ENCODE measurements around the gene PKP3. TPM values are rescaled to one million over a fixed set of nuclear protein-coding genes. Genes with fewer than 3 reads are reported as not detected.

The PKP3 gene
- polyA plus RNA-seq, 2 of the 4 experiments (the other 2 are of a cell fraction) = 12.1 to 25.9 TPM

GRCh38 chr11:394034-394857, at the start of gene PKP3 (continued):
- TF ChIP-seq PBX3 (IDR thresholded peaks at IDR 0.05) (no peak), CEBPB (IDR thresholded peaks at IDR 0.05) (no peak), MAZ (IDR thresholded peaks at IDR 0.05; ENCODE audit: borderline replicate concordance, low read depth, low read length) (no peak), EHMT2 (IDR thresholded peaks at IDR 0.05; ENCODE audit: low read depth) (no peak), KDM1A (IDR thresholded peaks at IDR 0.05; ENCODE audit: low read depth) (no peak), ZFP36 (IDR thresholded peaks at IDR 0.05; ENCODE audit: borderline replicate concordance, partially characterized antibody) (no peak), EP300 (IDR thresholded peaks at IDR 0.05) (no peak), NR3C1 (IDR thresholded peaks at IDR 0.05) (no peak), SREBF2 (IDR thresholded peaks at IDR 0.05) (no peak), MAFK (IDR thresholded peaks at IDR 0.05; ENCODE audit: partially characterized antibody) (no peak), ESRRA (IDR thresholded peaks at IDR 0.05; ENCODE audit: borderline replicate concordance, low read length) (no peak), FOSL2 (IDR thresholded peaks at IDR 0.05) (peak; percentile 64), FOSL2 (CRISPR knock-in tag; IDR thresholded peaks at IDR 0.05) (peak; percentile 91), FOSB (CRISPR knock-in tag; IDR thresholded peaks at IDR 0.05) (no peak), CHD4 (IDR thresholded peaks at IDR 0.05; ENCODE audit: borderline replicate concordance) (no peak), NPAS2 (CRISPR knock-in tag; IDR thresholded peaks at IDR 0.05; ENCODE audit: borderline replicate concordance) (no peak), HMGXB4 (CRISPR knock-in tag; IDR thresholded peaks at IDR 0.05; ENCODE audit: borderline replicate concordance) (no peak), BHLHE40 (IDR thresholded peaks at IDR 0.05; ENCODE audit: low read depth, low read length) (no peak), PHF8 (IDR thresholded peaks at IDR 0.05; ENCODE audit: borderline replicate concordance, low read depth) (no peak), HOXA7 (CRISPR knock-in tag; IDR thresholded peaks at IDR 0.05) (no peak), TFCP2L1 (CRISPR knock-in tag; IDR thresholded peaks at IDR 0.05) (no peak), MYC (IDR thresholded peaks at IDR 0.05; ENCODE audit: borderline replicate concordance, low read length) (peak; percentile 58; the same call in 1 of the 2 replicates), TP53 (CRISPR knock-in tag; IDR thresholded peaks at IDR 0.05) (no peak), HDAC2 (IDR thresholded peaks at IDR 0.05) (no peak)
- TF ChIP-seq, protein P1, sequence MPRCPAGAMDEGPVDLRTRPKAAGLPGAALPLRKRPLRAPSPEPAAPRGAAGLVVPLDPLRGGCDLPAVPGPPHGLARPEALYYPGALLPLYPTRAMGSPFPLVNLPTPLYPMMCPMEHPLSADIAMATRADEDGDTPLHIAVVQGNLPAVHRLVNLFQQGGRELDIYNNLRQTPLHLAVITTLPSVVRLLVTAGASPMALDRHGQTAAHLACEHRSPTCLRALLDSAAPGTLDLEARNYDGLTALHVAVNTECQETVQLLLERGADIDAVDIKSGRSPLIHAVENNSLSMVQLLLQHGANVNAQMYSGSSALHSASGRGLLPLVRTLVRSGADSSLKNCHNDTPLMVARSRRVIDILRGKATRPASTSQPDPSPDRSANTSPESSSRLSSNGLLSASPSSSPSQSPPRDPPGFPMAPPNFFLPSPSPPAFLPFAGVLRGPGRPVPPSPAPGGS (IDR thresholded peaks at IDR 0.05) = 0 out of 3 replicates have a peak, but pooled peaks have one; percentile 39
- TF ChIP-seq, protein P2, sequence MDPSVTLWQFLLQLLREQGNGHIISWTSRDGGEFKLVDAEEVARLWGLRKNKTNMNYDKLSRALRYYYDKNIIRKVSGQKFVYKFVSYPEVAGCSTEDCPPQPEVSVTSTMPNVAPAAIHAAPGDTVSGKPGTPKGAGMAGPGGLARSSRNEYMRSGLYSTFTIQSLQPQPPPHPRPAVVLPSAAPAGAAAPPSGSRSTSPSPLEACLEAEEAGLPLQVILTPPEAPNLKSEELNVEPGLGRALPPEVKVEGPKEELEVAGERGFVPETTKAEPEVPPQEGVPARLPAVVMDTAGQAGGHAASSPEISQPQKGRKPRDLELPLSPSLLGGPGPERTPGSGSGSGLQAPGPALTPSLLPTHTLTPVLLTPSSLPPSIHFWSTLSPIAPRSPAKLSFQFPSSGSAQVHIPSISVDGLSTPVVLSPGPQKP (IDR thresholded peaks at IDR 0.05; ENCODE audit: low read depth, low read length) = no peak
- TF ChIP-seq, protein P3, sequence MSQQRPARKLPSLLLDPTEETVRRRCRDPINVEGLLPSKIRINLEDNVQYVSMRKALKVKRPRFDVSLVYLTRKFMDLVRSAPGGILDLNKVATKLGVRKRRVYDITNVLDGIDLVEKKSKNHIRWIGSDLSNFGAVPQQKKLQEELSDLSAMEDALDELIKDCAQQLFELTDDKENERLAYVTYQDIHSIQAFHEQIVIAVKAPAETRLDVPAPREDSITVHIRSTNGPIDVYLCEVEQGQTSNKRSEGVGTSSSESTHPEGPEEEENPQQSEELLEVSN (IDR thresholded peaks at IDR 0.05; ENCODE audit: borderline replicate concordance, low read depth) = peak; percentile 56; the same call in 1 of the 2 replicates
